Muscle of leg (tissue), 11 donors: Measurements from ENCODE around the gene PRRG2. TPM values are rescaled to one million over a fixed set of nuclear protein-coding genes. Genes with fewer than 3 reads are reported as not detected.

Experiments used
- DNase-seq: peaks from one replicate; pipeline ENCODE4 v3.0.0; 2013
- H3K27ac ChIP-seq: one replicate; pipeline ENCODE4 v1.5.1; 2013; ENCODE audit warnings: mild to moderate bottlenecking, low read length, control low read depth
- H3K27me3 ChIP-seq: one replicate; pipeline ENCODE4 v1.6.1; 2013; ENCODE audit warnings: low read length; ENCODE audit not compliant: control insufficient read depth, insufficient read depth
- H3K36me3 ChIP-seq: one replicate; pipeline ENCODE4 v1.6.1; 2013; ENCODE audit warnings: low read length; ENCODE audit not compliant: control insufficient read depth, insufficient read depth
- H3K4me1 ChIP-seq: one replicate; pipeline ENCODE4 v1.6.1; 2013; ENCODE audit warnings: low read length; ENCODE audit not compliant: control insufficient read depth, insufficient read depth
- H3K4me3 ChIP-seq: one replicate; pipeline ENCODE4 v1.5.1; 2013; ENCODE audit warnings: low read length, control low read depth
- H3K9me3 ChIP-seq: replicated peaks from 2 replicates; pipeline ENCODE4 v1.6.1; 2013; ENCODE audit warnings: low read depth, low read length; ENCODE audit not compliant: control insufficient read depth
- WGBS: methylation state at CpG from one replicate; pipeline ENCODE4 v1.1.5; 2013; ENCODE audit warnings: missing lambda C conversion rate; ENCODE audit not compliant: insufficient coverage; 5-methylcytosine and 5-hydroxymethylcytosine counted together
- polyA plus RNA-seq, 8 donors: library from polyadenylated mRNA; unstranded; fragments of 120-200 nt; gene quantifications; one replicate each; pipeline versions ENCODE4 v1.2.1 to v1.2.3, GENCODE V29; 2013; ENCODE audit warnings: inconsistent platforms in 1 of 8, low replicate concordance in 1 of 8; ENCODE audit not compliant: insufficient read length in 8 of 8, insufficient read depth in 1 of 8
- total RNA-seq: library from RNA; stranded (reverse); fragments of 120-200 nt; gene quantifications from one replicate; pipeline ENCODE4 v1.2.4, GENCODE V29; 2013

The PRRG2 gene
- total and polyA plus RNA-seq, 9 donors, result 0.28 to 0.88 (median 0.56) TPM

- H3K27ac ChIP-seq, result no peak overlapping the region
- peaks cover 45% of the 10 kb centered on the region for H3K36me3 ChIP-seq
- H3K4me3 ChIP-seq, result no peak overlapping the region
- WGBS, result 93% methylated on average over 26 of the region's 35 CpGs
- H3K27me3 ChIP-seq, result no peaks in the 10 kb centered on the region
- DNase-seq, result no peak
- H3K9me3 ChIP-seq, result no peaks in the 10 kb centered on the region
- peaks cover 24% of the 10 kb centered on the region for H3K4me1 ChIP-seq
Observed at GRCh38 chr19:49594157-49594992, 13.3 kb downstream of the PRRG2 start.

DNA sequence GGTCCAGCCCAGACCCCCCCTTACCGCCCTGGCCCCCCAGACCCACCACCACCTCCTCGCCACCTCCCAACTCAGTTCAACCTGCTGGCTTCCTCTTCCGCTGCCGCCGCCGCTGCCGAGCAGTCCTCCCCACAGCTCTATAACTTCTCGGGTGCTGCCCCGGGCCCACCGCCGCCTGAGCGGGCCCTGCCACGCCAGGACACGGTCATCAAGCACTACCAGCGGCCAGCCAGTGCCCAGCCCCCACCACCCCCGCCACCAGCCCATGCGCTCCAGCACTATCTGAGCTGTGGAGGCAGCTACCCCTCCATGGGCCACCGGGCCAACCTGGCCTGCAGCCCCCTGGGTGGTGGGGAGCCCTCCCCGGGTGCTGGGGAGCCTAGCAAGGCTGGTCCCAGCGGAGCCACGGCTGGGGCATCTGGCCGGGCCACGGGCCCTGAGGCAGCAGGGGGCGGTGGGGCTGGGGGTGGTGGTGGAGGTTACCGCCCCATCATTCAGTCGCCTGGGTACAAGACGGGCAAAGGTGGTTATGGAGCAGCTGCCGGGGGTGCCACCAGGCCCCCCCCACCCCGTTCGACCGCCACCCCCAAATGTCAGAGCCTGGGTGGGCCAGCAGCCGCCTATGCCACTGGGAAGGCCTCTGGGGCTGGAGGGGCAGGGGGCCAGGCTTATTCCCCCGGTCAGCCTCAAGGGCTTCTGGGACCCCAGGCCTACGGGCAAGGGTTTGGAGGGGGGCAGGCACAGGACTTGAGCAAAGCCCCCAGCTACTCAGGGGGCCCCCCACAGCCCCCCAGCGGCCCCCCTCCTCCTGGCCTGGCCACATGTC, 14.1 kb downstream of the PRRG2 start:
- DNase-seq, result no peak
- peaks cover 53% of the 10 kb centered on the region for H3K36me3 ChIP-seq
- H3K4me3 ChIP-seq, result no peak overlapping the region
- WGBS, result 90% methylated on average over 21 of the region's 35 CpGs
- H3K27me3 ChIP-seq, result no peaks in the 10 kb centered on the region
- H3K27ac ChIP-seq, result no peak overlapping the region
- H3K9me3 ChIP-seq, result no peaks in the 10 kb centered on the region
- peaks cover 24% of the 10 kb centered on the region for H3K4me1 ChIP-seq

- DNase-seq, result no peak
- Histone ChIP-seq H3K27ac (no peak overlapping the region), H3K9me3 (no peaks in the 10 kb centered on the region), H3K4me1 (peaks cover 20% of the 10 kb centered on the region), H3K27me3 (no peaks in the 10 kb centered on the region), H3K4me3 (no peak overlapping the region), H3K36me3 (peaks cover 58% of the 10 kb centered on the region)
- 90% methylated on average over 29 of the region's 32 CpGs for WGBS
Observed at GRCh38 chr19:49595819-49596404, 14.8 kb downstream of the PRRG2 start.

GRCh38 chr19:49596407-49596806, 15.3 kb downstream of the PRRG2 start:
- no peak for DNase-seq
- Histone ChIP-seq H3K36me3 (peaks cover 61% of the 10 kb centered on the region), H3K4me1 (peaks cover 20% of the 10 kb centered on the region), H3K4me3 (no peak overlapping the region), H3K27ac (no peak overlapping the region), H3K9me3 (no peaks in the 10 kb centered on the region), H3K27me3 (no peaks in the 10 kb centered on the region)
- 83% methylated on average over 11 of the region's 15 CpGs for WGBS

DNA sequence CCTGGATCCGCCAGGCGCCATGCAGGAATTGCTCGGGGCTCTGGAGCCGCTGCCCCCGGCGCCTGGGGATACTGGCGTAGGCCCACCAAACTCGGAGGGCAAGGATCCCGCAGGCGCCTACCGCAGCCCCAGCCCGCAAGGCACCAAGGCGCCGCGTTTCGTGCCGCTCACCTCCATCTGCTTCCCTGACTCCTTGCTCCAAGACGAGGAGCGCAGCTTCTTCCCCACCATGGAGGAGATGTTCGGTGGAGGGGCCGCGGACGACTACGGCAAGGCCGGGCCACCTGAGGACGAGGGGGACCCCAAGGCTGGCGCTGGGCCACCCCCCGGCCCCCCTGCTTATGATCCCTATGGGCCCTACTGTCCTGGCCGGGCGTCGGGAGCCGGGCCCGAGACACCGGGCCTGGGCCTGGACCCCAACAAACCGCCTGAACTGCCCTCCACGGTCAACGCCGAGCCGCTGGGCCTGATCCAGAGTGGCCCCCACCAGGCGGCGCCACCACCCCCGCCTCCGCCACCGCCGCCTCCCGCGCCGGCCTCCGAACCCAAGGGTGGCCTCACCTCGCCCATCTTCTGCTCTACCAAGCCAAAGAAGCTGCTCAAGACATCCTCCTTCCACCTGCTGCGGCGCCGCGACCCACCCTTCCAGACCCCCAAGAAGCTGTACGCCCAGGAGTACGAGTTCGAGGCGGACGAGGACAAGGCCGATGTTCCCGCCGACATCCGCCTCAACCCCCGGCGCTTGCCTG, 16.0 kb downstream of the PRRG2 start:
- no peak for DNase-seq
- H3K4me3 ChIP-seq, result no peak overlapping the region
- no peaks in the 10 kb centered on the region for H3K9me3 ChIP-seq
- WGBS, result 92% methylated on average over 60 of the region's 65 CpGs
- no peak overlapping the region for H3K27ac ChIP-seq
- H3K4me1 ChIP-seq, result peaks cover 16% of the 10 kb centered on the region
- H3K36me3 ChIP-seq, result peaks cover 67% of the 10 kb centered on the region
- H3K27me3 ChIP-seq, result no peaks in the 10 kb centered on the region

- no peak overlapping the region for H3K4me3 ChIP-seq
- H3K27ac ChIP-seq, result no peak overlapping the region
- DNase-seq, result no peak
- peaks cover 10% of the 10 kb centered on the region for H3K4me1 ChIP-seq
- H3K36me3 ChIP-seq, result peaks cover 70% of the 10 kb centered on the region
- H3K27me3 ChIP-seq, result no peaks in the 10 kb centered on the region
- 91% methylated on average over 29 of the region's 29 CpGs for WGBS
- no peaks in the 10 kb centered on the region for H3K9me3 ChIP-seq
Observed at GRCh38 chr19:49597703-49597974, 16.5 kb downstream of the PRRG2 start.

DNA sequence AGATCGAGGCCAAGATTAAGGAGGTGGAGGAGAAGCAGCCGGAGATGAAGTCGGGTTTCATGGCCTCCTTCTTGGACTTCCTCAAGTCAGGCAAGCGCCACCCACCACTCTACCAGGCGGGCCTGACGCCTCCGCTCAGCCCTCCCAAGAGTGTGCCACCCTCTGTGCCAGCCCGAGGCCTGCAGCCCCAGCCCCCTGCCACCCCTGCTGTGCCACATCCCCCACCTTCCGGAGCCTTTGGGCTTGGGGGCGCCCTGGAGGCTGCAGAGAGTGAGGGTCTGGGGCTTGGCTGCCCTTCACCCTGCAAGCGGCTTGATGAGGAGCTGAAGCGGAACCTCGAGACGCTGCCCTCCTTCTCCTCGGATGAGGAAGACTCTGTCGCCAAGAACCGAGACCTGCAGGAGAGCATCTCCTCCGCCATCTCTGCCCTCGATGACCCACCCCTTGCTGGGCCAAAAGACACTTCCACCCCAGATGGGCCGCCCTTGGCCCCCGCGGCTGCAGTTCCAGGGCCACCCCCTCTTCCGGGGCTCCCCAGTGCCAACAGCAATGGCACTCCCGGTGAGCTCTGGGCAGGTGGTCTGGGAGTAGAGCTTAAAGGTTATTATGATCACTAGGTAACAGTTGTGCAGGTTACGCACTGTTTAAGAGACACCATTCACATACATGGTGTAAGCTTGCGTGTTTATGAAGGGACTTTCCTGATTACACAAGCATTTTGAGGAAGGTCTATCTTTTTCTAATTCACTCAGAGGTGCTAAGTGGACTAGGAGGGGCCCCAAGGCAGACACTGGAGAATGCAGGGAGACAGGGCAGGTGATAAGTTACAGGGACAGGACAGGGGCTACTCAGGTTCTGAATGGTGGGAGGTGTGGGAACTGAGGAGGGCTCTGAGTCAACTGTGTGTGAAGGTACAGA, 18.5 kb downstream of the PRRG2 start:
- Histone ChIP-seq H3K27ac (no peak overlapping the region), H3K36me3 (peaks cover 78% of the 10 kb centered on the region), H3K9me3 (no peaks in the 10 kb centered on the region), H3K4me3 (no peak overlapping the region), H3K4me1 (no peaks in the 10 kb centered on the region), H3K27me3 (no peaks in the 10 kb centered on the region)
- WGBS, result 92% methylated on average over 10 of the region's 26 CpGs
- DNase-seq, result no peak

DNA sequence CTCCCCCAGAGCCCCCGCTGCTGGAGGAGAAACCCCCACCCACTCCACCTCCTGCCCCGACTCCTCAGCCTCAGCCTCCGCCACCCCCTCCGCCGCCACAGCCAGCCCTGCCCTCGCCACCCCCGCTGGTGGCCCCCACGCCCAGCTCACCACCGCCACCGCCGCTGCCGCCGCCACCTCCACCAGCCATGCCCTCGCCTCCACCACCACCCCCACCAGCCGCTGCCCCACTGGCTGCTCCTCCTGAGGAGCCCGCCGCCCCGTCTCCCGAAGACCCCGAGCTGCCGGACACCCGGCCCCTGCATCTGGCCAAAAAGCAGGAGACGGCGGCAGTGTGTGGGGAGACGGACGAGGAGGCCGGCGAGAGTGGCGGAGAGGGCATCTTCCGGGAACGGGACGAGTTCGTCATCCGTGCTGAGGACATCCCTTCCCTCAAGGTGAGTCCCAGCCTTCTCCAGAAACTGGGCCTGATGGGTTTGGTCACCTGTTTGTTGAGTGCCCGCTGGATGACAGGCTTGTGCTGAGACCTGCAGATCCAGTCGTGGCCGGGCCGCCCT, 20.4 kb downstream of the PRRG2 start:
- Histone ChIP-seq H3K4me3 (no peak overlapping the region), H3K36me3 (peaks cover 85% of the 10 kb centered on the region), H3K9me3 (no peaks in the 10 kb centered on the region), H3K27ac (no peak overlapping the region), H3K27me3 (no peaks in the 10 kb centered on the region), H3K4me1 (peaks cover 3% of the 10 kb centered on the region)
- WGBS, result 89% methylated on average over 29 of the region's 38 CpGs
- DNase-seq, result no peak

GRCh38 chr19:49602806-49603205, 21.7 kb downstream of the PRRG2 start:
- H3K9me3 ChIP-seq, result no peaks in the 10 kb centered on the region
- no peaks in the 10 kb centered on the region for H3K27me3 ChIP-seq
- 94% methylated on average over 2 of the region's 2 CpGs for WGBS
- no peak overlapping the region for H3K4me3 ChIP-seq
- no peak for DNase-seq
- H3K27ac ChIP-seq, result no peak overlapping the region
- H3K36me3 ChIP-seq, result peaks cover 87% of the 10 kb centered on the region
- H3K4me1 ChIP-seq, result peaks cover 3% of the 10 kb centered on the region
